ENCODE measurements around the gene MTHFD2. TPM values are rescaled to one million over a fixed set of nuclear protein-coding genes. Genes with fewer than 3 reads are reported as not detected.

MTHFD2 gene
- total RNA-seq, 1 experiment from 2014 or later, result 205 TPM

GRCh38 chr2:74259733-74260132 lies 61.3 kb downstream of the MTHFD2 start:
- no peak for DNase-seq
- CTCF ChIA-PET, result no interaction called here
- TF ChIP-seq, protein P1, sequence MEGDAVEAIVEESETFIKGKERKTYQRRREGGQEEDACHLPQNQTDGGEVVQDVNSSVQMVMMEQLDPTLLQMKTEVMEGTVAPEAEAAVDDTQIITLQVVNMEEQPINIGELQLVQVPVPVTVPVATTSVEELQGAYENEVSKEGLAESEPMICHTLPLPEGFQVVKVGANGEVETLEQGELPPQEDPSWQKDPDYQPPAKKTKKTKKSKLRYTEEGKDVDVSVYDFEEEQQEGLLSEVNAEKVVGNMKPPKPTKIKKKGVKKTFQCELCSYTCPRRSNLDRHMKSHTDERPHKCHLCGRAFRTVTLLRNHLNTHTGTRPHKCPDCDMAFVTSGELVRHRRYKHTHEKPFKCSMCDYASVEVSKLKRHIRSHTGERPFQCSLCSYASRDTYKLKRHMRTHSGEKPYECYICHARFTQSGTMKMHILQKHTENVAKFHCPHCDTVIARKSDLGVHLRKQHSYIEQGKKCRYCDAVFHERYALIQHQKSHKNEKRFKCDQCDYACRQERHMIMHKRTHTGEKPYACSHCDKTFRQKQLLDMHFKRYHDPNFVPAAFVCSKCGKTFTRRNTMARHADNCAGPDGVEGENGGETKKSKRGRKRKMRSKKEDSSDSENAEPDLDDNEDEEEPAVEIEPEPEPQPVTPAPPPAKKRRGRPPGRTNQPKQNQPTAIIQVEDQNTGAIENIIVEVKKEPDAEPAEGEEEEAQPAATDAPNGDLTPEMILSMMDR (IDR thresholded peaks at IDR 0.05; ENCODE audit: unreplicated experiment), result no peak
- no TSS peak for BruUV-seq (replicated peaks)
- Mint-ChIP-seq H3K36me3 (ENCODE audit: insufficient read depth, unreplicated experiment) (no peaks in the 10 kb centered on the region), H3K4me1 (ENCODE audit: low read depth, unreplicated experiment) (peaks cover 11% of the 10 kb centered on the region), H3K9me3 (ENCODE audit: low read depth, unreplicated experiment) (no peaks in the 10 kb centered on the region), H3K27ac (ENCODE audit: unreplicated experiment) (no peak overlapping the region), H3K27me3 (ENCODE audit: unreplicated experiment) (no peaks in the 10 kb centered on the region), H3K4me3 (ENCODE audit: low read depth, unreplicated experiment) (no peak overlapping the region)
- intact Hi-C loops (cut with micrococcal nuclease; ENCODE audit: unreplicated experiment), result loop anchor here (10.0 kb wide), 1 partner anchor 325 kb away; no protein-coding TSS in a partner anchor

GRCh38 chr2:74260495-74260894 lies 62.1 kb downstream of the MTHFD2 start:
- Mint-ChIP-seq H3K4me3 (ENCODE audit: low read depth, unreplicated experiment) (no peak overlapping the region), H3K27me3 (ENCODE audit: unreplicated experiment) (no peaks in the 10 kb centered on the region), H3K36me3 (ENCODE audit: insufficient read depth, unreplicated experiment) (no peaks in the 10 kb centered on the region), H3K9me3 (ENCODE audit: low read depth, unreplicated experiment) (no peaks in the 10 kb centered on the region), H3K4me1 (ENCODE audit: low read depth, unreplicated experiment) (peaks cover 11% of the 10 kb centered on the region), H3K27ac (ENCODE audit: unreplicated experiment) (no peak overlapping the region)
- DNase-seq, result no peak
- no TSS peak for BruUV-seq (replicated peaks)
- TF ChIP-seq, protein P1 (IDR thresholded peaks at IDR 0.05; ENCODE audit: unreplicated experiment), result no peak
- CTCF ChIA-PET, result interaction anchor here (0.6 to 1.4 kb wide), 2 partner anchors 74 to 98 kb away, joined by 3 to 5 read pairs; no protein-coding TSS in a partner anchor
- intact Hi-C loops (cut with micrococcal nuclease; ENCODE audit: unreplicated experiment), result no loop called here

DNA sequence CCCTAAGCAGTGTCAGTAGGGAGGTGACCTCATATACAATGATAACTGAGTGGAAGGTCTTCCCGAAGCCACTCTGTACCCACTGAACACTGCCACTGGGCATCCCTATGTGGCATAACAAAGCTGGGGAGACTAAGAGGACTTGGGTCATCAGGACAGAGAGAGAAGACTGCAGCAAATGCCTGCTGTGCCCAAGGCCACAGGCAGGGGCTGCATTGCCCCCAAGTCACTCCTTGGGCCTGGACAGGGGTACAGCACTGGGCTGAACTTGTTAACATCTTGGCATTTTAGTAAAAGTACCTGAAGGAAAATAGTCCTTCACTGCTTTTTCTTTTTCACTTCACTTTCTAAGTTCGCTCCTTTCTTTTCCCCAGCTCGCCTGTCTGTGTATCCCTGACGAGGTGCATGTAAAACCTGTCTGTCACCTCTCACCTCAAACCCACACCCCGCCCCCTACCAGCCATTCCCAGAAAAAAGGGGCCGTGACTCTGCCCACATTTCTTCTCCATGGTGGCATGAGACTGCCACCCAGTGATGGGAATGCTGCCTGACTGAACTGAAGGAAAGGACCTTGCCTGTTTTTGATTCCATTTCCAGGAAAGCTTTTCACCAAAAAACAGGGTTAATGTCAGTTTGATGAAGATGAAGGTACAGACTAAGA lies 62.9 kb downstream of the MTHFD2 start:
- no peaks in the 10 kb centered on the region for H3K36me3 Mint-ChIP-seq (ENCODE audit: insufficient read depth, unreplicated experiment)
- CTCF ChIA-PET, result interaction anchor here (1.0 to 1.4 kb wide), 2 partner anchors 11 to 74 kb away, joined by 3 to 5 read pairs; no protein-coding TSS in a partner anchor
- H3K4me3 Mint-ChIP-seq (ENCODE audit: low read depth, unreplicated experiment), result no peak overlapping the region
- TF ChIP-seq, protein P1 (IDR thresholded peaks at IDR 0.05; ENCODE audit: unreplicated experiment), result peak; percentile 31
- no peaks in the 10 kb centered on the region for H3K9me3 Mint-ChIP-seq (ENCODE audit: low read depth, unreplicated experiment)
- DNase-seq, result peak; percentile 64
- peaks cover 11% of the 10 kb centered on the region for H3K4me1 Mint-ChIP-seq (ENCODE audit: low read depth, unreplicated experiment)
- no peaks in the 10 kb centered on the region for H3K27me3 Mint-ChIP-seq (ENCODE audit: unreplicated experiment)
- intact Hi-C loops (cut with micrococcal nuclease; ENCODE audit: unreplicated experiment), result no loop called here
- H3K27ac Mint-ChIP-seq (ENCODE audit: unreplicated experiment), result no peak overlapping the region
- no TSS peak for BruUV-seq (replicated peaks)

- H3K36me3 Mint-ChIP-seq (ENCODE audit: insufficient read depth, unreplicated experiment), result no peaks in the 10 kb centered on the region
- H3K4me3 Mint-ChIP-seq (ENCODE audit: low read depth, unreplicated experiment), result no peak overlapping the region
- H3K27me3 Mint-ChIP-seq (ENCODE audit: unreplicated experiment), result no peaks in the 10 kb centered on the region
- peaks cover 11% of the 10 kb centered on the region for H3K4me1 Mint-ChIP-seq (ENCODE audit: low read depth, unreplicated experiment)
- TF ChIP-seq, protein P1 (IDR thresholded peaks at IDR 0.05; ENCODE audit: unreplicated experiment), result no peak
- no peak for DNase-seq
- no TSS peak for BruUV-seq (replicated peaks)
- CTCF ChIA-PET, result no interaction called here
- no peaks in the 10 kb centered on the region for H3K9me3 Mint-ChIP-seq (ENCODE audit: low read depth, unreplicated experiment)
- H3K27ac Mint-ChIP-seq (ENCODE audit: unreplicated experiment), result no peak overlapping the region
- intact Hi-C loops (cut with micrococcal nuclease; ENCODE audit: unreplicated experiment), result no loop called here
These were observed 64.3 kb downstream of the MTHFD2 start for GRCh38 chr2:74262681-74263080.
